GM12864 (cell line): Measurements from ENCODE around the gene MMP13.
"Not testable (repeated sequence)": the region's sequence is repeated elsewhere in the genome, so short reads cannot be mapped to it uniquely, and the experiment has no call there.

Experiments used
- DNase-seq: peaks from one replicate; pipeline ENCODE4 v3.0.0-alpha.2; 2011; ENCODE audit warnings: low read depth
- H3K4me3 ChIP-seq: 2 replicates; pipeline ENCODE4 v1.5.1; 2011; ENCODE audit warnings: mild to moderate bottlenecking, low read depth, low read length, control low read depth
- TF ChIP-seq, protein P1 (sequence below): IDR thresholded peaks from 2 replicates; pipeline ENCODE4 v1.5.1; 2011; ENCODE audit warnings: low read depth, mild to moderate bottlenecking, moderate library complexity, low read length, control low read depth, inconsistent platforms; ENCODE audit errors: missing control alignments

MMP13 gene

DNA sequence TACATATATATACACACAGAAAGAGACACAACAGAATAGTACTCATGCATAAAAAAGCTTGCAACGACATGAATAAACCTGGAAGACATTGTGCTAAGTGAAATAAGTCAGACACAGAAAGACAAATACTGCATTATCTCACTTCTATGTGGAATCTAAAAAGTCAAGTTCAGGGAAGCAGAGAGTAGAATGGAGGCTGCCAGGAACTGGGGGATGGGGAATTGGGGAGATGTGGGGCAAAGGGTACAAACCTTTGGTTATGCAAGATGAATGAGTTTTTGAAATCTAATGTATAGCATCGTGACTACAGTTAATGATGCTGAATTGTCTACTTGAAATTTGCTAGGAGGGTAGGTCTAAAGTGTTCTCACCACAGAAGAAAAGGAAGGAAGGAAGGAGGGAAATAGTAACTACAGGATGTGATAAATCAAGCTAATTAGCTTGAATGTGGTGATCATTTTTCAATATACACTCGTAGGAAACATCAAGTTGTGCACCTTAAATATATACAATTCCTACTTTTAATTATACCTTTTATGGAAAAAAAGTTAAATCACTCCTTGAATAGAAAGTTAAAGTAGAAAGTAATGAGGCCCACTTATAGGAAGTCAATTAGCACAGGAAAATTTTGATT, 33.8 kb downstream of the MMP13 start:
- H3K4me3 ChIP-seq = no peak overlapping the region
- TF ChIP-seq, protein P1, sequence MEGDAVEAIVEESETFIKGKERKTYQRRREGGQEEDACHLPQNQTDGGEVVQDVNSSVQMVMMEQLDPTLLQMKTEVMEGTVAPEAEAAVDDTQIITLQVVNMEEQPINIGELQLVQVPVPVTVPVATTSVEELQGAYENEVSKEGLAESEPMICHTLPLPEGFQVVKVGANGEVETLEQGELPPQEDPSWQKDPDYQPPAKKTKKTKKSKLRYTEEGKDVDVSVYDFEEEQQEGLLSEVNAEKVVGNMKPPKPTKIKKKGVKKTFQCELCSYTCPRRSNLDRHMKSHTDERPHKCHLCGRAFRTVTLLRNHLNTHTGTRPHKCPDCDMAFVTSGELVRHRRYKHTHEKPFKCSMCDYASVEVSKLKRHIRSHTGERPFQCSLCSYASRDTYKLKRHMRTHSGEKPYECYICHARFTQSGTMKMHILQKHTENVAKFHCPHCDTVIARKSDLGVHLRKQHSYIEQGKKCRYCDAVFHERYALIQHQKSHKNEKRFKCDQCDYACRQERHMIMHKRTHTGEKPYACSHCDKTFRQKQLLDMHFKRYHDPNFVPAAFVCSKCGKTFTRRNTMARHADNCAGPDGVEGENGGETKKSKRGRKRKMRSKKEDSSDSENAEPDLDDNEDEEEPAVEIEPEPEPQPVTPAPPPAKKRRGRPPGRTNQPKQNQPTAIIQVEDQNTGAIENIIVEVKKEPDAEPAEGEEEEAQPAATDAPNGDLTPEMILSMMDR = no peak
- no peak for DNase-seq

DNA sequence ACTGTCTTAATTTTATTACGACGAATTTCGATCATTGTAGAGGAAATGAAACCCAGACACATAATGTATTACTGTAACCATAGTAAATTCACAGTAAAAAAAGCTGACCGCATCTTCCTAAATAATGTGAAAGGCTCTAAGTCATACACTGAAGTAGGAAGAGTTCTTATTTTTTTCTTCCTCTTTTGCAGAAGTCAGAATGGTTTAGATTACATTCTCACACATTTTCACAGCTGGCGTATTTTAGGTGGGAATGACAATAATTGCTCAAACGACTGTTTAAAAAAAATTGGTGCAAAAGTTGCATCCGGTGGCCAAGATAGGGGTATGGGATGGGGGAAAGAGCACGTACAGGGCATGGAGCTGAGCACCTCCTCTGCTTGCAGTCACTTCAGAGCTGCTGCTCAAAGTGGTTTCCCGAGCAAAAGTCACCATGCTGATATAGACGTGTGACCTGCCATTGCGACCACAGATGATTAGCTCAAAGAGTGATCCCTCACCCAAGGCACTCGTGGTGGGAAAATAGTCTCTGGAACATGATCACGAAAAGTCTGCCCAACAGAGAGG, 35.3 kb downstream of the MMP13 start:
- DNase-seq = no peak
- H3K4me3 ChIP-seq = no peak overlapping the region
- TF ChIP-seq, protein P1 = no peak

DNA sequence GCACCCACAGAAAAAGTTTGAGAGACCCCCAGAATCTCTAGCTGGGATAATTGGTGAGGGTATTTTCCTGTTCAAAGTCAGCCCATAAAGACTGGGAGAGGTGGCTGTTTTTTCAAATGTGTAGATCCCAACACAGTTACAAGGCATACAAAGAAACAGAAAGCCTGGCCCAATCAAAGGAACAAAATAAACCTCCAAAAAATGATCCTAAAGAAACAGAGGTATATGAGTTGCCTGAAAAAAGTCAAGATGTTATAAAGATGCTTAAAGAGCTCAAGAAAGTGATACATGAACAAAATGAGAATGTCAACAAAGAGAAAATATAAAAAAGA, 40.5 kb downstream of the MMP13 start:
- DNase-seq = no peak
- no peak overlapping the region for H3K4me3 ChIP-seq
- TF ChIP-seq, protein P1 = no peak

DNA sequence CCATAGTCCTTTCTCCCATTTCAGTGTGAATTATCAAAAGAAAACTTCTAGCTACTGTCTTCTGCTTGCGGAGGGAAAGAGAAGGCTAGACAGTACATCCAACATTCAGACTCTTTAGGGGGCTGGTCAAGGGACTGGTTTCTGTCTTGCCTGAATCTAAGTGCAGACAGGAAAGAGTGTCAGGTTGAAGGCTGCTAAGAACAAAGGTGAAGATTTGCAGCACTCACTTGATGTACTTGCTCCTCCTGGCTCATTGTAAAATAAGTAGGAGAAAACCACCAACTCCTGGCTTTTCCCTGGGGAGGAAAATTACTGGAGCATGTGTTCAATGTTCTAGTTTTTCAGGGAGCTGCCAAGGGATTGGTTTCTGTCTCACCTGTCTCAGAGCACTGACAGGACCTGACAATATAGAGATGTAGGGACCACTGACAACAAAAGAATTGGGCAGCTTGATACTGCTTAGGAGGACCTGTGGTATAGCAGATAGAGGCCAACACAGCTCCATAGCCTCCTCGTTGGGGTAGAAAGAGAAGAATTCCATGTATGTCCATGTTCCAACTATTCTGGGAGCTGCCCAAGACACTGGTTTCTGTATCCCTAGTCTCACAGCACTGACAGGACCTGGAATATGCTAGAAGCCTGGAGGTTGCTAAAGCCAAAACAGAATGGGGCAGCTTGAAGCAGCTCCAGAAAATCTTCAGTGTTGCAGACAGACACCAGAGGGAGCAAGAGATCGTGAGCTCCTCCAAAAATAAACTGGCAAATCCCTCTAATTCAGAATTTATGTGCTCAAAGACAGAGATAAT, 41.1 kb downstream of the MMP13 start:
- no peak overlapping the region for H3K4me3 ChIP-seq
- TF ChIP-seq, protein P1 = peak; percentile 49
- no peak for DNase-seq

DNA sequence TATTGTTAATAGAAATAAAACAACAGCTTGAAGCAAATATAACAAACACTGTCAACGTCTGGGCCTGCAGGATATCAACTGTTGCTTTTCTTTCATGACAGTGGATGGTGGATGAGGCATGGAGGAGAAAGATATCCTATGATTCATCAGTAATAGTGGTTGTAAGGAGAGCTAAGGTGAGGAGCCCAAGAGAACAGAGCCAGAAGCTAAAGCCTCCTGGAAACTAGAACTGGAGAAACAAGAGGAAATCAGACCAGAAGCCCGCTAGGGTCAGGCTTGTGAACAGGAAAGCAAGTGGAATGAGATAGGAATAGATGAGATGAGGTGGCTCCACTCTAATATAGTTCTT, 43.1 kb downstream of the MMP13 start:
- TF ChIP-seq, protein P1 = no peak
- no peak for DNase-seq
- no peak overlapping the region for H3K4me3 ChIP-seq

DNA sequence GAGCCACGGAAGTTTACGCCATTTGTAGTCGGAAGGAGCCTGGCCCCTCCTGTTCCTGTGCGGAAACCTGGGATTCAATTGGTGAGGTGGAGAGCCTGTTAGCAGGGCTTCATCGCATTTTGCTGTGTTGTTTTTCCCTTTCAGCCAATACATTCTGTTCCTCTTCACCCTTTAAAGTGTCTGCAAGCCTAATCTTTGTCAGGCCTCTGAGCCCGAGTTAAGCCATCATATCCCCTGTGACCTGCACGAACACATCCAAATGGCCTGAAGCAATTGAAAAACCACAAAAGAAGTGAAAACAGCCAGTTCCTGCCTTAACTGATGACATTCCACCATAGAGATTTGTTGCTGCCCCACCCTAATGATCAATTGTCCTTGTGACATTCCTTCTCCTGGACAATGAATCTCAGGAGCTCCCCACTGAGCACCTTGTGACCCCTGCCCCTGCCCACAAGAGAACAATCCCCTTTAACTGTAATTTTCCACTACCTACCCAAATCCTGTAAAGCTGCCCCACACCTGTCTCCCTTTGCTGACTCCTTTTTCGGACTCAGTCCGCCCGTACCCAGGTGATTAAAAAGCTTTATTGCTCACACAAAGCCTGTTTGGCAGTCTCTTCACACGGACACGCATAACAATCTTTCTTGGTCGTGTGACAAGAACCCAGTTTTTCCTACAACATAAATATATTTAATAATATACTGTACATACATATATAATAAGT, 43.6 kb downstream of the MMP13 start:
- H3K4me3 ChIP-seq = no peak overlapping the region
- TF ChIP-seq, protein P1 = no peak
- no peak for DNase-seq

DNA sequence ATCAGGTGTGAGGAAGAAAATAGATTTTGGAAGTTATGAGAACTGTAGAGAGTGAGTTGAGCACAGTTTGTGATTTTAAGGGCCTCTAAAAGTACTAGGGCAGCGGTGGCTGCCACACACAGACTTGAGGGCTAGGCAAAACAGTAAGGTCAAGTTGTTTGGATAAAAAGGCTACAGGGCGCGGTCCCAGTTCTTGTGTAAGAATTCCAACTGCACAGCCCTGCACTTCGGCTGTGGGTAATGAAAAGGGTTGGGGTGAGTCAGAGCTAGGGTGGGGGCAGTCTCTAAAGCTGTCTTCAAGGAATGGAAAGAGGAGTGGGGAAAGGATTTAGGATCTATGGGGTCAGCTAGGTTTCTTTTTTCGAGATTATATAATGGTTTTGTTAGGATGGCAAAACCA, 49.7 kb downstream of the MMP13 start:
- not testable (repeated sequence) for H3K4me3 ChIP-seq, DNase-seq

DNA sequence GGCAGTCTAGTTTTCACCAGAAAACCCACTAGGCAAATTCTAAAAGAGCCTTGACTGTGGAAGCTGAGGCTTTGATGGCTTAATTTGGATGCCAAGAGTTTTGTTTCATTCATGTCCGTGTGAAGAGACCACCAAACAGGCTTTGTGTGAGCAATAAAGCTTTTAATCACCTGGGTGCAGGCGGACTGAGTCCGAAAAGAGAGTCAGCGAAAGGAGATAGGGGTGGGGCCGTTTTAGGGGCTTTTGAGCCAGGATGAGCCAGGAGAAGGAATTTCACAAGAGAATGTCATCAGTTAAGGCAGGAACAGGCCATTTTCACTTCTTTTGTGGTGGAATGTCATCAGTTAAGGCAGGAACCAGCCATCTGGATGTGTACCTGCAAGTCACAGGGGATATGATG, 51.6 kb downstream of the MMP13 start:
- not testable (repeated sequence) for H3K4me3 ChIP-seq, DNase-seq
